ENCODE results near the gene ZNF785. TPM values are rescaled to one million over a fixed set of nuclear protein-coding genes. Genes with fewer than 3 reads are reported as not detected.

Gene ZNF785
- total and polyA plus RNA-seq, 2 donors (not counting 3 experiments of a cell fraction or from before 2014, with no cell fraction given), result 7.8 to 21.9 TPM

GRCh38 chr16:30565984-30566383 lies 19.5 kb downstream of the ZNF785 start:
- dilution Hi-C loops (cut with MboI; ENCODE audit: extremely low pct_ligation_motif_present, low sequenced_read_pairs), result no loop called here
- FAIRE-seq, result no peak

GRCh38 chr16:30565526-30565925 lies 20.0 kb downstream of the ZNF785 start:
- peaks cover 0 to 4% of the 10 kb centered on the region in 2 experiments for H3K27me3 ChIP-seq (ENCODE audit: control insufficient read depth in 2 of 2, insufficient read depth in 2 of 2, low read length in 2 of 2)
- H3K4me1 ChIP-seq (ENCODE audit: control insufficient read depth, extremely low read depth, insufficient read depth, low read length), result peaks cover 8% of the 10 kb centered on the region
- no peaks in the 10 kb centered on the region for H3K36me3 ChIP-seq (ENCODE audit: control insufficient read depth in 2 of 2, extremely low read depth in 1 of 2, insufficient read depth in 2 of 2, low read length in 2 of 2)
- H3K9me3 ChIP-seq (replicated peaks; ENCODE audit: control insufficient read depth, insufficient read depth, low read length), result no peaks in the 10 kb centered on the region
- BruUV-seq (replicated peaks), result no TSS peak
- H4K20me1 ChIP-seq (replicated peaks; ENCODE audit: control insufficient read depth, extremely low read depth, insufficient read depth, low read length), result no peaks in the 10 kb centered on the region
- no peaks in the 10 kb centered on the region for H3K9me1 ChIP-seq (replicated peaks; ENCODE audit: control insufficient read depth, extremely low read depth, insufficient read depth, low read length)
- TF ChIP-seq POLR2A (IDR thresholded peaks at IDR 0.05; ENCODE audit: low read depth, low read length) (no peak), JUN (IDR thresholded peaks at IDR 0.05; ENCODE audit: borderline replicate concordance, insufficient read depth, insufficient read length, low read depth) (no peak), FOS (IDR thresholded peaks at IDR 0.05; ENCODE audit: borderline replicate concordance, insufficient read depth, low read length) (no peak), EZH2 (IDR thresholded peaks at IDR 0.05; ENCODE audit: borderline replicate concordance, low read depth, low read length, severe bottlenecking) (no peak), POLR2AphosphoS5 (IDR thresholded peaks at IDR 0.05; ENCODE audit: insufficient read depth, low read depth, low read length) (no peak)
- TF ChIP-seq, protein P1, sequence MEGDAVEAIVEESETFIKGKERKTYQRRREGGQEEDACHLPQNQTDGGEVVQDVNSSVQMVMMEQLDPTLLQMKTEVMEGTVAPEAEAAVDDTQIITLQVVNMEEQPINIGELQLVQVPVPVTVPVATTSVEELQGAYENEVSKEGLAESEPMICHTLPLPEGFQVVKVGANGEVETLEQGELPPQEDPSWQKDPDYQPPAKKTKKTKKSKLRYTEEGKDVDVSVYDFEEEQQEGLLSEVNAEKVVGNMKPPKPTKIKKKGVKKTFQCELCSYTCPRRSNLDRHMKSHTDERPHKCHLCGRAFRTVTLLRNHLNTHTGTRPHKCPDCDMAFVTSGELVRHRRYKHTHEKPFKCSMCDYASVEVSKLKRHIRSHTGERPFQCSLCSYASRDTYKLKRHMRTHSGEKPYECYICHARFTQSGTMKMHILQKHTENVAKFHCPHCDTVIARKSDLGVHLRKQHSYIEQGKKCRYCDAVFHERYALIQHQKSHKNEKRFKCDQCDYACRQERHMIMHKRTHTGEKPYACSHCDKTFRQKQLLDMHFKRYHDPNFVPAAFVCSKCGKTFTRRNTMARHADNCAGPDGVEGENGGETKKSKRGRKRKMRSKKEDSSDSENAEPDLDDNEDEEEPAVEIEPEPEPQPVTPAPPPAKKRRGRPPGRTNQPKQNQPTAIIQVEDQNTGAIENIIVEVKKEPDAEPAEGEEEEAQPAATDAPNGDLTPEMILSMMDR (IDR thresholded peaks at IDR 0.05; ENCODE audit: extremely low read depth in 1 of 2, insufficient read depth in 1 of 2, low read depth in 1 of 2, low read length in 2 of 2), result no peak
- TF ChIP-seq, protein P2, sequence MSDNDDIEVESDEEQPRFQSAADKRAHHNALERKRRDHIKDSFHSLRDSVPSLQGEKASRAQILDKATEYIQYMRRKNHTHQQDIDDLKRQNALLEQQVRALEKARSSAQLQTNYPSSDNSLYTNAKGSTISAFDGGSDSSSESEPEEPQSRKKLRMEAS (IDR thresholded peaks at IDR 0.05; ENCODE audit: insufficient read depth, insufficient read length), result no peak
- H3K79me2 ChIP-seq (ENCODE audit: control insufficient read depth, insufficient read depth, low read length), result no peaks in the 10 kb centered on the region
- H2AFZ ChIP-seq (ENCODE audit: low read depth, low read length), result no peak overlapping the region
- CTCF ChIA-PET, result interaction anchor here (1.3 to 2.2 kb wide), 4 partner anchors 30 to 136 kb away, joined by 3 to 7 read pairs (median 5); partner anchors contain the start of gene DCTPP1
- FAIRE-seq, result no peak
- H3K27ac ChIP-seq (ENCODE audit: insufficient read depth, low read depth, low read length), result no peak overlapping the region
- no peak overlapping the region for H3K9ac ChIP-seq (replicated peaks; ENCODE audit: extremely low read depth, insufficient read depth, low read length)
- dilution Hi-C loops (cut with MboI; ENCODE audit: extremely low pct_ligation_motif_present, low sequenced_read_pairs) (no loop called here), intact Hi-C loops (cut with micrococcal nuclease) (no loop called here)
- no peak overlapping the region for H3K4me2 ChIP-seq (ENCODE audit: insufficient read depth, low read length)
- POLR2A ChIA-PET, result no interaction called here
- H3K4me3 ChIP-seq (replicated peaks in 1 of 3; ENCODE audit: insufficient read depth in 1 of 3, low read depth in 1 of 3, low read length in 3 of 3), result no peak overlapping the region
- DNase-seq (ENCODE audit: low read depth, low spot score), result no peak

More at GRCh38 chr16:30565984-30566383, 19.5 kb downstream of the ZNF785 start:
- peaks cover 0 to 4% of the 10 kb centered on the region in 2 experiments for H3K27me3 ChIP-seq (ENCODE audit: control insufficient read depth in 2 of 2, insufficient read depth in 2 of 2, low read length in 2 of 2)
- no peak overlapping the region for H3K9ac ChIP-seq (replicated peaks; ENCODE audit: extremely low read depth, insufficient read depth, low read length)
- no peaks in the 10 kb centered on the region for H3K79me2 ChIP-seq (ENCODE audit: control insufficient read depth, insufficient read depth, low read length)
- peaks cover 9% of the 10 kb centered on the region for H3K4me1 ChIP-seq (ENCODE audit: control insufficient read depth, extremely low read depth, insufficient read depth, low read length)
- no peak for TF ChIP-seq FOS (IDR thresholded peaks at IDR 0.05; ENCODE audit: borderline replicate concordance, insufficient read depth, low read length)
- no peak for TF ChIP-seq MYC (IDR thresholded peaks at IDR 0.05; ENCODE audit: low read depth, low read length)
- TF ChIP-seq EZH2 (IDR thresholded peaks at IDR 0.05; ENCODE audit: borderline replicate concordance, low read depth, low read length, severe bottlenecking), result no peak
- no peak for TF ChIP-seq GATA2 (IDR thresholded peaks at IDR 0.05; ENCODE audit: insufficient read depth, insufficient read length, low read depth, low read length)
- ChIA-PET POLR2A (no interaction called here), CTCF (interaction anchor here (1.3 to 1.6 kb wide), 3 partner anchors 32 to 137 kb away, joined by 3 to 7 read pairs (median 4); partner anchors contain the start of gene DCTPP1)
- no TSS peak for BruUV-seq (replicated peaks)
- DNase-seq (ENCODE audit: low read depth, low spot score), result no peak
- no peaks in the 10 kb centered on the region for H3K36me3 ChIP-seq (ENCODE audit: control insufficient read depth in 2 of 2, extremely low read depth in 1 of 2, insufficient read depth in 2 of 2, low read length in 2 of 2)
- no peak overlapping the region for H3K4me3 ChIP-seq (replicated peaks in 1 of 3; ENCODE audit: insufficient read depth in 1 of 3, low read depth in 1 of 3, low read length in 3 of 3)
- H3K27ac ChIP-seq (ENCODE audit: insufficient read depth, low read depth, low read length), result no peak overlapping the region
- no peaks in the 10 kb centered on the region for H3K9me3 ChIP-seq (replicated peaks; ENCODE audit: control insufficient read depth, insufficient read depth, low read length)
- no peaks in the 10 kb centered on the region for H4K20me1 ChIP-seq (replicated peaks; ENCODE audit: control insufficient read depth, extremely low read depth, insufficient read depth, low read length)
- no peak overlapping the region for H2AFZ ChIP-seq (ENCODE audit: low read depth, low read length)
- intact Hi-C loops (cut with micrococcal nuclease), result no loop called here
- H3K4me2 ChIP-seq (ENCODE audit: insufficient read depth, low read length), result no peak overlapping the region
- no peaks in the 10 kb centered on the region for H3K9me1 ChIP-seq (replicated peaks; ENCODE audit: control insufficient read depth, extremely low read depth, insufficient read depth, low read length)
